Fibroblast of villous mesenchyme (primary cell): ENCODE results near the gene FBXL2. TPM values are rescaled to one million over a fixed set of nuclear protein-coding genes. Genes with fewer than 3 reads are reported as not detected.
"Not testable (repeated sequence)": the region's sequence is repeated elsewhere in the genome, so short reads cannot be mapped to it uniquely, and the experiment has no call there.

Experiments used
- DNase-seq: peaks from one replicate; pipeline ENCODE4 v3.0.0-alpha.2; 2010; ENCODE audit warnings: low read depth
- H3K4me3 ChIP-seq: 2 replicates; pipeline ENCODE4 v1.5.1; 2011; ENCODE audit warnings: low read depth, mild to moderate bottlenecking, low read length
- CTCF ChIP-seq: IDR thresholded peaks from 2 replicates; pipeline ENCODE4 v1.5.1; 2012; ENCODE audit warnings: low read depth, mild to moderate bottlenecking, low read length; ENCODE audit not compliant: insufficient read depth
- total RNA-seq: library from RNA; depleted of rRNA; stranded (reverse); fragments of >200 nt; gene quantifications from 2 replicates; pipeline ENCODE4 v1.2.3, GENCODE V29; 2012

Gene FBXL2
- total RNA-seq, 1 donor: 16.8 TPM

- TF ChIP-seq CTCF: no peak
- H3K4me3 ChIP-seq: no peak overlapping the region
- DNase-seq: no peak
Measured at GRCh38 chr3:33401781-33402180, 124.5 kb downstream of the FBXL2 start.

DNA sequence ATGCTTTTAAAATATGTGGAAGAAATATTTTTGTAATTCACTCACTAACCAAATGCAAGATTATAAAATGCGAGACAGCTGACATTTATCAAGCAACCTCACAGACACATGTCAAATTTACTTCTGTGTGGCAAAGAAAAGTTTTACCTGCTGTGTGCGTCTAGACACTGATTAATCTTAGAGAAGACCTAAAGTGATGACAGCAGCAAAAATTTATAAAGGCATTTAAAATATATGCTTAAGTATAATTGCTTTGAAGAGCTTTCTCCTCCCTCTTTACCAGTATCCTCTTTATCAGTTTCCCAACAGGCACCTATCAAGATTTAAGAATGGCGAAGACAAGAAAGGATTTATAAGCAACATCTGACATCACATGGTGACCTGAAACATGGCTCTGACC is 125.7 kb downstream of the FBXL2 start:
- TF ChIP-seq CTCF: no peak
- no peak overlapping the region for H3K4me3 ChIP-seq
- no peak for DNase-seq

- no peak overlapping the region for H3K4me3 ChIP-seq
- no peak for TF ChIP-seq CTCF
- no peak for DNase-seq
Measured at GRCh38 chr3:33403756-33404155, 126.5 kb downstream of the FBXL2 start.

DNA sequence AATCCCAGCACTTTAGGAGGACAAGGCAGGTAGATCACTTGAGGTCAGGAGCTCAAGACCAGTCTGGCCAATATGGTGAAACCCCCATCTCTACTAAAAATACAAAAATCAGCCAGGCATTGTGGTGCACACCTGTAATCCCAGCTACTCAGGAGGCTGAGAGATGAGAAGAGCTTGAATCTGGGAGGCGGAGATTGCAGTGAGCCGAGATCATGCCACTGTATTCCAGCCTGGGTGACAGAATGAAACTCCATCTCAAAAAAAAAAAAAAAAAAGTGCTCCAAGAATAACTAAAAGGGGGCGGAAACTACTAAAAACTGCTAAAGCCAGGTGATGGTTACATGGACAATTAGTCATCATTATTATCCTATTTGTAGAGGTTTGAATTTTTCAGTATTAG is 133.6 kb downstream of the FBXL2 start:
- DNase-seq, H3K4me3 ChIP-seq: not testable (repeated sequence)

- peak; percentile 59 for DNase-seq
- no peak overlapping the region for H3K4me3 ChIP-seq
- TF ChIP-seq CTCF: no peak
Measured at GRCh38 chr3:33417066-33417673, 139.9 kb downstream of the FBXL2 start.

GRCh38 chr3:33419948-33420347 is 142.7 kb downstream of the FBXL2 start:
- no peak overlapping the region for H3K4me3 ChIP-seq
- no peak for TF ChIP-seq CTCF
- no peak for DNase-seq

GRCh38 chr3:33420966-33421365 is 143.7 kb downstream of the FBXL2 start:
- no peak for DNase-seq
- no peak overlapping the region for H3K4me3 ChIP-seq
- peak; percentile 23 for TF ChIP-seq CTCF
